Hematopoietic multipotent progenitor cell treated with erythropoietin and hydrocortisone succinate and interleukin-3 and kit ligand, for 8 days (in vitro differentiated cells): ENCODE data around the gene CARF.
"Not testable (repeated sequence)": the region's sequence is repeated elsewhere in the genome, so short reads cannot be mapped to it uniquely, and the experiment has no call there.

Source experiments
- DNase-seq: peaks from one replicate; pipeline ENCODE4 v3.0.0-alpha.2; 2015

The CARF gene

DNA sequence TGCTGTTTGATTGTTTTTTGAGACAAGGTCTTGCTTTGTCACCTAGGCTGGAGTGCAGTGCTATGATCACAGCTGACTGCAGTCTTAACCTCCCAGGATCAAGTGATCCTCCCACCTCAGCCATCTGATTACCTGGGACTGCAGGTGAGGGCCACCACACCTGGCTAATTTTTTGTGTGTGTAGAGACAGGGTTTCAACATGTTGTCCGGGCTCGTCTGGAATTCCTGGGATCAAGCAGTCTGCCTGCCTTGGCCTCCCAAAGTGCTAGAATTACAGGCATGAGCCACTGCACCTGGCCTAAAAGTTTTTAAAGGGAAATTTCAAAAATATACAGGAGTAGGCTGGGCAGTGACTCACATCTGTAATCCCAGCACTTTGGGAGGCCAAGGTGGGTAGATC, 22.4 kb downstream of the CARF start:
- DNase-seq: no peak

DNA sequence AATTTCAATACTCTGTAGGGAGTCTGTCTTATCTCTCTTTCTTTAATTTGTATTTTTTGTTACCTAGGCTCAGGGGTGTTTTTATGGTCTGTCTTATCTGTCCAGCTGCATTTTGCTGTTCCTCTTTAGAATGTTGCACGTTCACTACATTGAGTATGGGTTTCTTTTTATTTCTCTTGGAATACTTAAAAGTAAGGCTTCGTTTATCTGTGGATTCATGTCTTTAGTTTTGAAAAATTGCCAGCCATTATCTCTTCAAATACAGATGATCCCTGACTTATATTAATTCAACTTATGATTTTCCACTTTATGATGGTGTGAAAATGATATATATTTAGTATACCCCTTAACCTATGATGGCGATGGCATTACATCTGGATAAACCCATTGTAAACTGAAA, 26.9 kb downstream of the CARF start:
- no peak for DNase-seq

DNA sequence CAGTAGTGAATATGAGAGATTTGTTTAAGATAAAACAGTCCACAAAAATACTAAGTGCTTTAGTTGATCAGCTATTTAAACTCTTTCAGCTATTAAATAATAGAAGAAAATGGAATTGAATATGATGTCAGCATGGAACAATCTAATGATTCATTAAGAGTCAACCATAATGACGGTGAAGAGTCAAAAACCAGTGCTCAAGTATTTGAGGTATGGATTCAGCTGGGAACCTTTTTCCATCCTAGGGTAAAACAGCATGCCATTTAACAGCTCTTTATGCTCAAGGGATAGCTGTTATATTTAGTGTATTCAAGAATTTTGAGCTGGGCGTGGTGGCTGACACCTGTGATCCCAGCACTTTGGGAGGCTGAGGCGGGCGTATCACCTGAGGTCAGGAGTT, 29.7 kb downstream of the CARF start:
- no peak for DNase-seq

DNA sequence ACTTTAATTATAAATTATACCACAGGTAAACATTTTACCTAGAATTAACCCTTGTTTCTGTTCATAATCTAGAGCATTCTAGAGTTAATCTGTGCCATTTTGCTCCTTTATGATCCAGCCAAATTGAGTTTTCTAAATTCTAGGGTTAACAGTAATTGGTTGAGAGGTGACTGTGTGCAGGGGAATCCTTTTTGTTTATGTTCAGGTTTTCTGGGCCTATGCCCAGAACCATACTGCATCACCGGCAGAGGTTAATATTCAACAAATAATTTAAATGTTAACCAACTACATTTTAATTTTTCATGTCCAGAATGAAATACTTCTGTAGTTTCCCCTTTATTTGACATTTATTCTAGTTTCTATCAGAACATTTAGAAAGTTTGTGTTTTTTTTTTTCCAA, 32.3 kb downstream of the CARF start:
- DNase-seq: no peak

DNA sequence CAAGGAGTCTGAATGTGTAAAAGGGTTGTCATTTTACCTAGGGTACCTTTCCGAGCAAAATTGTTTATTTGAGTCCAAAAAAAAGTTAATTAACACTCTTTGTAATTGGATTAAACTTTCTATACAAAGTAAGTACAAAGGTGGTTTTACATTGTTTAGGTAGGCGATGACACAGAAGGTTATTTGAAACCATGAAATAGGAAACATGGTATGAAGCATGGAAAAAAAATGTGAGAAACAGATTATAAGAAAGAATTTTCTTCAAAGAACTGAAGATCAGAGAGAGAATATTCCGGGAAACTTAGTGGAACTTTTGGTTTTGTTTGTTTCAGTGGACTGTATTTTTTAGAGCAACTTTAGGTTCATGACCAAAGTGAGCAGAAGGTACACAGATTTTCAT, 32.7 kb downstream of the CARF start:
- no peak for DNase-seq

DNA sequence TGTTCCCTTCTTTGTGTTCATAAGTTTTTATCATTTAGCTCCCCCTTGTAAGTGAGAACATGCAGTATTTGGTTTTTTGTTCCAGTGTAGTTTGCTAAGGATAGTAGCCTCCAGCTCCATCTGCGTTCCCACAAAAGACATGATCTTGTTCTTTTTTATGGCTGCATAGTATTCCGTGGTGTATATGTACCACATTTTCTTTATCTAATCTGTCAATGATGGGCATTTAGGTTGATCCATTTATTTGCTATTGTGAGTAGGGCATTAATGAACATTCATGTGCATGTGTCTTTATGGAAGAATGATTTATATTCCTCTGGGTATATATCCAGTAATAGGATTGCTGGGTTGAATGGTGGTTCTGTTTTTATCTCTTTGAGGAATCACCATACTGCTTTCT, 33.4 kb downstream of the CARF start:
- DNase-seq: no peak

DNA sequence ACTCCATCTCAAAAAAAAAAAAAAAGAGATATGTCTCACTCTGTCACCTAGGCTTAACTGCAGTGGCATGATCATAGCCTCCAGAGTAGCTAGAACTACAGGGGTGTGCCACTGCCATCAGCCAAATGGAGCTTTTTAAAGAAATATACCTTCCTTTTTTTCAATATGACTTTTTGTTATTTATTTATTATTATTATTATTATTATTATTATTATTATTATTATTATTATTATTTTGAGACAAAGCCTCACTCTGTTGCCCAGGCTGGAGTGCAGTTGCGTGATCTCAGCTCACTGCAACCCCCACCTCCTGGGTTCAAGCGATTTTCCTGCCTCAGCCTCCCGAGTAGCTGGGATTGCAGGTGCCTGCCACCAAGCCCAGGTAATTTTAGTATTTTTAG, 37.3 kb downstream of the CARF start:
- DNase-seq: not testable (repeated sequence)

DNA sequence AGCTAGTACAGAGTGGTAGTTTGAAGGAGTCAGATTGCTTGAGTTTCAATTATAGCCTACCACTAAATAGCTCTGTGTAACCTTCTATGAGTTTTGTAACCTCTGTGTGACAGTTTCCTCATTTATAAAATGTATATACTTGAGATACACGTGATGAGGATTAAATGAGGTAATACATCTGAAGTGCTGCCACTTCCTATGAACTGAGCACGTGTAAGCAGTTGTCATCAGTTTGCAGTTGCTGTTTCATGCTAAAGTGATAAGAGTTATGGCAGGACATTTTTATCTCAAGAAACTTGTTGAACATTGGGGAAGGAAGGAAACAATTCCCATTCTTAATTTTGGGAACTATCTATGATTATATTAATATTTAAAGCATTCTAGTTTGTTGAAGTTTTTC, 38.5 kb downstream of the CARF start:
- peak; percentile 87 for DNase-seq

DNA sequence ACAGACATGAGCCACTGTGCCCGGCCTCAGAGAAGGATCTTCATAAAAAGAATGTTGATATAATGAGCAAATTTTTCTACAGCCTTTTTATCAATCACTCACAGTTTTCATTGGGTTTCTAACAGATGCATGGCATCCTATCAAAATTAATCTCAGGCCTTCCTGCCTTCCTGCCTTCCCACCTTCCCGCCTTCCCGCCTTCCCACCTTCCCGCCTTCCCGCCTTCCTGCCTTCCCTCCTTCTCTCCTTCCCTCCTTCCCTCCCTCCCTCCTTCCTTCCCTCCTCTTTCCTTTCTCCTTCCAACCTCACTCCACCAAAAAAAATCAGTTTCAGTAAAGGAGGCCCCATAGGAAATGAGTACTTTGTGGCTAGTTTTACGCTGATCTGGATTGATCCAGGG, 48.4 kb downstream of the CARF start:
- no peak for DNase-seq

DNA sequence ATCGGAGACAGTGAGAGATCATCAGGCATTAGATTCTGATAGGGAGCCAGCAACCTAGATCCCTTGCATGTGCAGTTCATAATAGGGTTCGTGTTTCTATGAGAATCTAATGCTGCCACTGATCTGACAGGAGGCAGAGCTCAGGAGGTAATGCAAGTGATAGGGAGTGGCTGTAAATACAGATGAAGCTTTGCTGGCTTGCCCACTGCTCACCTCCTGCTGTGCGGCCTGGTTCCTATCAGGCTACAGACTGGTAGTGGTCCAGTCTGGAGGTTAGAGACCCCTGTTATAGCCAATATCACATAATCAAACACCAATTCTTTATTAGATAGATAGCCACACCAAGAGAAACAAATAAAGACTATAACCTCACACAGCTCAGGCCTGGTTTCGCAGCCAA, 51.6 kb downstream of the CARF start:
- DNase-seq: no peak

DNA sequence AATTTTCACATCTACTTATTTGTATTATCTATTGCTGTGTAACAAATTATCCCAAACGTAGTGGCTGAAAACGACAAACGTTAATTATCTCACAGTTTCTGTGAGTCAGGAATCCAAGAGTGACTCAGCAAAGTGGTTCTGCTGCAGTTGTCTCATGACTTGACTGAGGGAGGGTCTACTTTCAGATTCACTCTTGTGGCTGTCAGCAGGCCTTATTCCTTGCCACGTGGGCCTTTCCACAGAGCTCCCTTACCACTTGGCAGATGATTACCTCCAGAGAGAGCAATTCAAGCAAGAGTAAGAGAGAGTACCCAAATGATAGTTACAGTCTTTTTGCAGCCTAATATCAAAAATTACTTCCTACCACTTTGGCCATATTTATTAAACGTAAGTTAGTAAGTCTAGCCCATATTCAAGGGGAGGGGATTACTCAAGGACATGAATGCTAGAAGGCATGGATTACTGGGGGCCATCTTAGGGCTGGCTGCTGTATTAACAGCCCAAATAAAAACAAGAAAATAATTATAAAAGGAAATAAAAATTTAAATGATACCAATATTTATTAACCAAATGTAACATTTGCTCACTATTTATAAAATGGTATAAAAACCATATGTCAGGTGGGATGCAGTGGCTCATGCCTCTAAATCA, 53.9 kb downstream of the CARF start:
- DNase-seq: peak; percentile 89

DNA sequence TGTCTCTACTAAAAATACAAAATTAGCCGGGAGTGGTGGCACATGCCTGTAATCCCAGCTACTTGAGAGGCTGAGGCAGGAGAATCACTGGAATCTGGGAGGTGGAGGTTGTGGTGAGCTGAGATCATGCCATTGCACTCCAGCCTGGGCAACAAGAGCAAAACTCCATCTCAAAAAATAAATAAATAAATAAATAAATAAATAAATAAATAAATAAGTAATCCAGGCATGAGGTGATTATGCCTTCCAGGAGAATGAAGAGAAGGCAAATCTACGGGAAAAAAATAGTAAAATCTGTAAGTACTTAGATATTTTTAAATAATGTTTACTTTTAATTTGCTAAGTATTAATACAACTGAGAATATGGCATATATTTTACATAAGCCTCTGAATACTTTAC, 57.3 kb downstream of the CARF start:
- not testable (repeated sequence) for DNase-seq

DNA sequence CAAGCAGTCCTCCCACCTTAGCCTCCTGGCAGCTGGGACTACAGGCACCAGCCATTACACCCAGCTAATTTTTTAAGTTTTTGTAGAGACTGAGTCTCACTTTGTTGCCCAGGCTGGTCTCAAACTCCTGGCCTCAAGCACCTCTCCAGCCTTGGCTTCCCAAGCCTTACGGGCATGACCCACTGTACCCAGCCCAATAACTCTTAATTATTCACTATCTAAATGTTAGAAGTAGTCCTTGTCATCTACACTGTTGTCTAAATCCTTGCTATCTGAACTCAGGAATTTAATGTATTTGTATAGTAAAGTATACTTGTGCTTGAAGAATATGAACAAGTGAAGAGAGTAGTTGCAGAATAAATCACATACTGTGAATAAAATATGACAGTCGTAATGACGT, 64.7 kb downstream of the CARF start:
- no peak for DNase-seq

DNA sequence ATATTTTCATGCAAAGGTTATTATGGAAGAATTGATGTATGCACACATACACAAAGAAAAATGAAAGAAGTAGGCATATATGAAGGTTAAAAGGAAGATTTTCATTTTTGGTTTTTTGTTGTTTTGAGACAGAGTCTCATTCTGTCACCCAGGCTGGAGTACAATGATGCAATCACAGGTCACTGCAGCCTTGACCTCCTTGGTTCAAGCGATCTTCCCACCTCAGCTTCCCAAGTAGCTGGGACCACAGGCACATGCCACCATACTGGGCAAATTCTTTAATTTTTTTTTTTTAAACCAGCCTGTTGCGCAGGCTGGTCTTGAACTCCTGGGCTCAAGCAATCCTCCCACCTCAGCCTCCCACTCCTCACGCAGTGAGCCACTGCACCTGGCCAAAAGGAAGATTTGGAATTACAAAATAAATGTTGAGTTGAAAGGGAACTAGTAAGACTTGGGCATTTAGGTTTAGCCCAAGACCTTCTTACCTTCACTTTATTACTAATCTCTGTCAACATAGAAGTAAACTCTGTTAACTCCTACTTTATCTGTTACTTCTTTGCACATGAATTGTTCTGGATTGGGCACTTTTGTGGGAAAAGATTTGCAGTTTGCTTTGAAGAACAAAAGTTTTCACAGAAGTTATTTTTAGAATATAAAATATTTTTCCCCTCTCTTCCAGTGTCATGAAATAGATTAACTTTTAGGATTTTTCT, 70.9 kb downstream of the CARF start:
- no peak for DNase-seq

DNA sequence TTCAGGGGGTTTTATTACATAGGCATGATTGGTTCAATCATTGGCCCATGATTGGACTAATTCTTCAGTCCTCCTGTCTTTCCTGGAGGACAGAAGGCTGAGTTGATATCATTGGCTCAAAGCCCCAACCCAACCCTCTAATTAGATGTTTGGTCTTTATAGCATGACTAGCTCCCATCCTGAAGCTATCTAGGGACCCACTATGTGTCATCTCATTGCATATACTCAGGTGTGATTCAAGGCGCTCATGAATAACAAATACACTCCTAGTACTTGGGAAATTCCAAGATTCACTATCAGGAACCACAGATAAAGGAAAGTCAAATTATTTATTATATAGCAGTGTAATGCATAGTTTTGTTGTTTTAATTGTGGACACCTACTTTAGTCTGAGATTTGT, 77.7 kb downstream of the CARF start:
- DNase-seq: no peak

DNA sequence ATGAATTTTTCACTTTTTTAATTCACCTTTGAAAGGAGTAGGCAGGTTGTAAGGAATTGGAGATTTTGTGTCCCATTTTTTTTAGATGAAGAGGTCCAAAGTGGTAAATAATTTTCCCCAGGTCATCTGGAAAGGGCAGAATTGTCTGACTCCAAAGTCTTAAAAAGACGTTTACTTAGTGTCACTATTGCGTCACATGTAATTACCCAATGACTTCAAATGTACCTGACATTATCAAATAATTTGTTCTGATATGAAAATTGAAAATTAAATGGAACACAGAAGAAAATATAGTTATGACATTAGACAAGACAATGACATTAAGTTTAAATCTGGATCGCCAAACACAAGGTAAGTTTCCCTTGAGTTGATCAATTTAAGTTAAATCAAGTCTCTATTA, 78.4 kb downstream of the CARF start:
- DNase-seq: no peak

DNA sequence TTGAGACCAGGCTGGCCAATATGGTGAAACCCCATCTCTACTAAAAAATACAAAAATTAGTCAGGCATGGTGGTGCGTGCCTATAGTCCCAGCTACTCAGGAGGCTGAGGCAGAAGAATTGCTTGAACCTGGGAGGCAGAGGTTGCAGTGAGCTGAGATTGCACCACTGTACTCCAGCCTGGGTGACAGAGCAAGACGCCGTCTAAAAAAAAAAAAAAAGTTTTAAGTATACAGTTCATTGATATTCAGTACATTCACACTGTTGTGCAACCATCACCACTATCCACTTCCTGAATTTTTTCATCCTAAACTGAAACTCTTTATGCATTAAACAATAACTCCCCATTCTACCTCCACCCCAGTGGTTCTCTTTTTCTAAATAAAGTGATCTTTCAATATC, 85.0 kb downstream of the CARF start:
- DNase-seq: not testable (repeated sequence)

DNA sequence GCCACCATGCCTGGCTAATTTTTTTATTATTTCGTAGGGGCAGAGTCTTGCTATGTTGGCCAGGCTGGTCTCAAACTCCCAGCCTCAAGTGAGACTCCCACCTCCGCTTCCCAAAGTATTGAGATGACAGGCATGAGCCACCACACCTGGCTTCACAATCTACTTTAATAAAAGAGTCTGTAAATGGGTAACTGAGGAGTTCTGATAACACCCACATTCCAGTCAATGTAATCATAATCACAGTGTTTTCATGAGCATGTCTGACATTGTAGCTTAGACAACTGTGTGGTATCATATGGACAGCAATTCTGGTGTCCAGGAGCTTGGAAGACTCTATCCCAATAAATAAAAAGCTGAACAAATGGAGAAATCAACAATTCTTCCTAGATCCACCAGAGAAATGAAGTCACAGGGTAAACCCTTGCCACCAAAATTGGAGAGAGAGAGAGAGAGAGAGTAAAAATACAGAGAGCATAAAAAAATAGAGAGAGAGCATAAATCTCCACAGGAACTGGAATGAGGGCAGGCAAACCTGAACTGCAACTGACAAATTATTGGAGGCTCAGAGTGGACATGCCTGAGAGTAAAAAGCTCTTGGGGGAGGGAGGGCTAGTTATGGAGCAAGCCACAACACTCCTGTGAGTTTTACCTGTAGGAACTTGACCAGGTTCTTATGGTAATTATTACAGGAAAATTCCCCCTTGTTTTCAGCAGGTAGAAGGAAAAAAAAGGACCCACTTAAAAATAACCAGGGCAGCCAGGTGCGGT, 90.2 kb downstream of the CARF start:
- no peak for DNase-seq

DNA sequence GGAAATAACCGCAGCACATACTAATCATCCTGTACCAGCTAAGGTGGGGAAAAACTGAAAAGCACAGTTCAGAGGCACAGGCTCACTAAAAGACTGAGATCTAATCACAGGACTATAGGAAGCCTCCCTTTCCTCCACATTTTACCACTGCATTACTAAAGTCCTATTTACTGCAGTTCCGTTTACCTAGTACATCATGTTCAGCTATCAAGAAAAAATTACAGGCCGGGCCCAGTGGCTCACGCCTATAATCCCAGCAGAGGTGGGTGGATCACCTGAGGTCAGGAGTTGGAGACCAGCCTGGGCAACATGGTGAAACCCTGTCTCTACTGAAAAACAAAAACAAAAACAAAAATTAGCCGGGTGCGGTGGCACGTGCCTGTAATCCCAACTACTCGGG, 91.6 kb downstream of the CARF start:
- DNase-seq: no peak

DNA sequence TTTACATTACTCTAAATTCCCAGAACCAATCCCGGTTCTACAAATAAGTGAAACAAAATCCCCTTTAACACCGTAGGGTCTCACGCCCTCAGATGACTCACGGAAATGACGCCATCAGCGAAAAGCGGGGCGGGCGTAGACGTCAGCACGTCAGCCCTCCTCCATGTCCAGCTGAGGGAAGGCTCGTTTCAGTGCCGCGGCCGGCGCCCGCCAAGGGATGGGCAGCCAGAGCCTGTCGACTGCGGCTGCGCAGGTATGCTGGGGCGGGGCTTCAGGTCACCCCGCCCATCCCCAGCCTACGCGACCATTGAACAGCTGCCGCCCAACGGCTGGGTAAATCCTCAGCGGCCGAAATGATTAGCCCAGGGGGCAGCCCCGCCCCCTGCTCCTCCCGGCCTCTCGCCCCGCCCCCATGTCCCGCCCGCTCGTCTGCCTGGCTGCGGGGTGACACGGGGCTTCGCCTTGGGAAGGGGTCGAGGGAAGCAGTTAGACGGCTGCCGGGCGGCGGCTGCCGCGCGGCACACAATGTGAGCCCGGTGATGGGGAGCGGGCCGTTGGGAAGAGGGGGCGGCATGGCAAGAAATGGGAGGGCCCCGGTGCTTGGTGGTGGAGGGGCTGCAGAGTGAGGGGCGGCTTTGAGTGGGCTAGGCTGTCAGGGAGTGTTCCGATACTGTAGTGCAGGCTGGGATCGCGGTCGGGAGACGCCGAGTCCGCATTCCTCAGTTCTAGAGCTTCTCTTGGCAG, 102.6 kb downstream of the CARF start, which contains the start of gene NBEAL1:
TSS of gene NBEAL1 (plus strand) at position 420 of the 744 bp plus-strand sequence. CDS start 1,510 bp downstream, outside the sequence.
- peak; percentile 98 for DNase-seq

DNA sequence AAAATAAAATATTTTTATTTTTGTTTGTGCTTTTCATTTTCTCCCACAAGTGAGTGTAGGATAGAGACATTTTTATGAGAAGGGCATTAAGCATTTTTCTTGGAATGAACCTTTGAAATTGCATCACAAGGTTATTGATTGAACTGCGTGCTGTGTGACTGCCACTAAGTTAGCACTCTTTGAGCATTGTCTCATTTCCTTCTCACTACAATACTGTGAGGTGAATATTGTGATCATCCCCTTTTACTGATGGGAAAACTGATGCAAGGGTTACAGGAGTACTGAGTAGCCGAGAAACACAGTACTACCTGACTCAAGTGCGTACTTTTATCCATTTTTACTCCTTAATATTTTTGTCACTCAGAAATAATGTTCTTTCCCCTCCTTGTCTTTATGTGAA, 104.6 kb downstream of the CARF start:
- no peak for DNase-seq

DNA sequence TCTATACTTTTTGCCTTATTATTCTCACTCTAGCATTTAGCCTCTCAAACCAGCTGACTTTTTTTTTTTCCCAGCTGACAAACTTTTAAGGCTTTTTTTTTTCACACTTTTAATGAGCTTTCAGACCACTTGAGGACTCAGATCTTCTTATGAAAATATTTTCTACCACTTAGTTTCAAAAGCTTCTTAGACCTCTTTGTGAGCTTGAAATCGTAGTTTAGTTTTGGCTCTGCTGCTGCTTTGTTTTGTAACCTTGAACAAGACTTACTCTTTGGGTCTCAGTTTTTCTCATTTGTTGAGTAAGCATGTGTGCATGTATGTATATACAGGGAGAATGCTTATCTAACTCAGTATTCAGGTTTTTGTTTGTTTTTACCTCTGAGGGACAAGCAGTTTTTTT, 106.1 kb downstream of the CARF start:
- DNase-seq: no peak

DNA sequence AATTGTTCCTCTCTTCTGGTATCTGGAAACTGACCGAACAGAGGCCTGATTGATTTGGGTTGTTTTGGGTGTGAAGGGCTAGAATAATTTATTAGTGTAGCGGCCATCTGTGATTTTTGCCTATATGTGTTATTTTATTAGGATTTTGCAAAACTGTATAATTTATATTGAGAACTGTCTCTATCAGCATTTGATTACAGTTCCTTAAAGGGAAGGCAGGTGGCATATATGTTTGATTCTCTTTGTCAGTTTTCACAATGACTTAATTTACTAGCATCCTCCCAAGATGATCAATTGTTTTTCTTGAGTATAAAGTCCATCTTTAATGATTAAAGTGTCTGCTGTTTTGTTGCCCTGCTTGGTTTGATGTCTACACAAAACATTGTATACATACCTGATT, 107.1 kb downstream of the CARF start:
- no peak for DNase-seq
